ENCODE measurements around the gene CPTP.

The CPTP gene

GRCh38 chr1:1373051-1373814 is 48.6 kb downstream of the CPTP start:
- H3K9ac ChIP-seq (ENCODE audit: low read length), result no peak overlapping the region
- TF ChIP-seq EZH2phosphoT487 (IDR thresholded peaks at IDR 0.05; ENCODE audit: low read length), result no peak
- TF ChIP-seq EZH2 (optimal IDR thresholded peaks at IDR 0.05; ENCODE audit: low read depth, low read length), result no peak
- no peak for TF ChIP-seq CTCF (IDR thresholded peaks at IDR 0.05; ENCODE audit: low read length)
- H3K27me3 ChIP-seq (replicated peaks; ENCODE audit: insufficient read depth, low read length), result no peaks in the 10 kb centered on the region
- peaks cover 16% of the 10 kb centered on the region for H3K4me1 ChIP-seq (ENCODE audit: low read length)
- H3K4me2 ChIP-seq (ENCODE audit: low read depth, low read length), result no peak overlapping the region
- peaks cover 26% of the 10 kb centered on the region for H3K79me2 ChIP-seq (ENCODE audit: low read length)
- no peaks in the 10 kb centered on the region for H3K36me3 ChIP-seq (replicated peaks; ENCODE audit: insufficient read depth, low read length)
- no peaks in the 10 kb centered on the region for H3K9me2 ChIP-seq (replicated peaks; ENCODE audit: insufficient read depth, low read length)
- H3K9me3 ChIP-seq (replicated peaks; ENCODE audit: insufficient read depth, low read length), result no peaks in the 10 kb centered on the region
- H3K4me3 ChIP-seq (ENCODE audit: low read length), result no peak overlapping the region
- no peak overlapping the region for H2AFZ ChIP-seq (ENCODE audit: low read length)
- no peak for DNase-seq
- H3F3A ChIP-seq (ENCODE audit: insufficient read depth, low read length), result peaks cover 15% of the 10 kb centered on the region
- no peak overlapping the region for H3K27ac ChIP-seq (ENCODE audit: low read length)
- H4K20me1 ChIP-seq (ENCODE audit: insufficient read depth, low read length), result no peaks in the 10 kb centered on the region

DNA sequence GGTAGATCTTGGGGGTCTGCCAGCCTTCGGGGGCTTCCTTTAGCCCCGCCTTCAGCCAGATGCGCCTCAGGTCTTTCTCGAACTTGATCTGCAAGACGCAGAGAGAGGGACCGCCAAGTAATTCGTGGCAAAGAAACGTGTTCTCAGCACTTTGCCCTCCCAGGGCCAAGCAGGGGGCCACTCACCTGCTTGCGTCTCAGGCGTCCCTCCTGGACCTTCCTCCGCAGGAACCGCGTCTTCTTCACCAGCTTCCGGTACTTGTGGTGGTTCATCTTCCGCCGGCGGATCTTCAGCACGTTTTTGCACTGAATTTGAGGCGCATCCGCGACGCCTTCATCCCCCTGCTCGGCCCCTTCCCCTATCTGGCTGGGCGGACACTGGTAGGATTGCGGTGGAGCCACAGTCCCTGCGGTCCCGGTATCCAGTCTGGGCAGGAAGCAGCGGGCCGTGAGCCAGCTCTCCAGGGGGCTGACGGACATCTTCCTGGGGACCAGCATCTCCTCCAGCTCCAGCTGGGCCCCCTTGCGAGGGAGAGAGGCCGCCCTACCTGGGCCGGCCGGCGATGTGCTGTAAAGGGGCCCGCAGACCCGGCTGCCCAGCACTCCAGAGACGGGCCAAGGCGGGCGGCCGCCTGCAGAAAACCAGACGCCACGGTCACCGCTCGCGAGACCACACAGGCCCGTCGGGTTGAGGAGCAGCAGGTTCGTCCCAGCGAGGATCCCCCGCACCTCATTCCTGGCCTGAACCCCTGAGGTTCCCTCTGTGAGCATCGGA is 49.4 kb downstream of the CPTP start:
- Histone ChIP-seq H3K79me2 (ENCODE audit: low read length) (peaks cover 26% of the 10 kb centered on the region), H3K4me2 (ENCODE audit: low read depth, low read length) (peak overlapping the region; percentile 77), H3K9me2 (replicated peaks; ENCODE audit: insufficient read depth, low read length) (no peaks in the 10 kb centered on the region), H3K9me3 (replicated peaks; ENCODE audit: insufficient read depth, low read length) (no peaks in the 10 kb centered on the region), H3K4me1 (ENCODE audit: low read length) (peaks cover 16% of the 10 kb centered on the region), H3K27ac (ENCODE audit: low read length) (no peak overlapping the region), H3K9ac (ENCODE audit: low read length) (peak overlapping the region; percentile 98), H3K4me3 (ENCODE audit: low read length) (peak overlapping the region; percentile 96), H3F3A (ENCODE audit: insufficient read depth, low read length) (peaks cover 15% of the 10 kb centered on the region), H3K36me3 (replicated peaks; ENCODE audit: insufficient read depth, low read length) (no peaks in the 10 kb centered on the region), H4K20me1 (ENCODE audit: insufficient read depth, low read length) (no peaks in the 10 kb centered on the region), H2AFZ (ENCODE audit: low read length) (no peak overlapping the region), H3K27me3 (replicated peaks; ENCODE audit: insufficient read depth, low read length) (no peaks in the 10 kb centered on the region)
- no peak for TF ChIP-seq CTCF (IDR thresholded peaks at IDR 0.05; ENCODE audit: low read length)
- no peak for TF ChIP-seq EZH2 (optimal IDR thresholded peaks at IDR 0.05; ENCODE audit: low read depth, low read length)
- no peak for TF ChIP-seq EZH2phosphoT487 (IDR thresholded peaks at IDR 0.05; ENCODE audit: low read length)
- no peak for DNase-seq

GRCh38 chr1:1374589-1374928 is 50.0 kb downstream of the CPTP start:
- Histone ChIP-seq H3K36me3 (replicated peaks; ENCODE audit: insufficient read depth, low read length) (no peaks in the 10 kb centered on the region), H3K4me1 (ENCODE audit: low read length) (peaks cover 16% of the 10 kb centered on the region), H3K9ac (ENCODE audit: low read length) (peak overlapping the region; percentile 98), H3K79me2 (ENCODE audit: low read length) (peaks cover 26% of the 10 kb centered on the region), H4K20me1 (ENCODE audit: insufficient read depth, low read length) (no peaks in the 10 kb centered on the region), H3K27ac (ENCODE audit: low read length) (peak overlapping the region; percentile 73), H3K9me3 (replicated peaks; ENCODE audit: insufficient read depth, low read length) (no peaks in the 10 kb centered on the region), H2AFZ (ENCODE audit: low read length) (peak overlapping the region; percentile 81), H3K4me2 (ENCODE audit: low read depth, low read length) (peak overlapping the region; percentile 77), H3K4me3 (ENCODE audit: low read length) (peak overlapping the region; percentile 96), H3K27me3 (replicated peaks; ENCODE audit: insufficient read depth, low read length) (no peaks in the 10 kb centered on the region), H3K9me2 (replicated peaks; ENCODE audit: insufficient read depth, low read length) (no peaks in the 10 kb centered on the region), H3F3A (ENCODE audit: insufficient read depth, low read length) (peaks cover 15% of the 10 kb centered on the region)
- TF ChIP-seq EZH2 (optimal IDR thresholded peaks at IDR 0.05; ENCODE audit: low read depth, low read length), result no peak
- no peak for TF ChIP-seq EZH2phosphoT487 (IDR thresholded peaks at IDR 0.05; ENCODE audit: low read length)
- no peak for TF ChIP-seq CTCF (IDR thresholded peaks at IDR 0.05; ENCODE audit: low read length)
- DNase-seq, result no peak

Data from MM.1S (cell line).